Thyroid gland (tissue), 4 donors: ENCODE results near the gene SLC15A4.

Experiments
- POLR2A ChIP-seq, 2 donors: fragments of 450-650 bp; IDR thresholded peaks; one replicate each; pipeline ENCODE4 v1.6.1; 2017; ENCODE audit warnings: antibody characterized with exemption in 2 of 2, mild to moderate bottlenecking in 2 of 2, moderate library complexity in 1 of 2
- TF ChIP-seq, protein P1 (sequence below), 6 experiments: fragments of 200-600 bp in 3 of 6; fragments of 450-650 bp in 3 of 6; sonication (generic) in 3 of 6; IDR thresholded peaks; one replicate each; pipeline ENCODE4 v1.5.1; 2016 to 2019; ENCODE audit warnings: antibody characterized with exemption in 6 of 6, mild to moderate bottlenecking in 2 of 6, inconsistent platforms in 1 of 6, moderate library complexity in 1 of 6

DNA sequence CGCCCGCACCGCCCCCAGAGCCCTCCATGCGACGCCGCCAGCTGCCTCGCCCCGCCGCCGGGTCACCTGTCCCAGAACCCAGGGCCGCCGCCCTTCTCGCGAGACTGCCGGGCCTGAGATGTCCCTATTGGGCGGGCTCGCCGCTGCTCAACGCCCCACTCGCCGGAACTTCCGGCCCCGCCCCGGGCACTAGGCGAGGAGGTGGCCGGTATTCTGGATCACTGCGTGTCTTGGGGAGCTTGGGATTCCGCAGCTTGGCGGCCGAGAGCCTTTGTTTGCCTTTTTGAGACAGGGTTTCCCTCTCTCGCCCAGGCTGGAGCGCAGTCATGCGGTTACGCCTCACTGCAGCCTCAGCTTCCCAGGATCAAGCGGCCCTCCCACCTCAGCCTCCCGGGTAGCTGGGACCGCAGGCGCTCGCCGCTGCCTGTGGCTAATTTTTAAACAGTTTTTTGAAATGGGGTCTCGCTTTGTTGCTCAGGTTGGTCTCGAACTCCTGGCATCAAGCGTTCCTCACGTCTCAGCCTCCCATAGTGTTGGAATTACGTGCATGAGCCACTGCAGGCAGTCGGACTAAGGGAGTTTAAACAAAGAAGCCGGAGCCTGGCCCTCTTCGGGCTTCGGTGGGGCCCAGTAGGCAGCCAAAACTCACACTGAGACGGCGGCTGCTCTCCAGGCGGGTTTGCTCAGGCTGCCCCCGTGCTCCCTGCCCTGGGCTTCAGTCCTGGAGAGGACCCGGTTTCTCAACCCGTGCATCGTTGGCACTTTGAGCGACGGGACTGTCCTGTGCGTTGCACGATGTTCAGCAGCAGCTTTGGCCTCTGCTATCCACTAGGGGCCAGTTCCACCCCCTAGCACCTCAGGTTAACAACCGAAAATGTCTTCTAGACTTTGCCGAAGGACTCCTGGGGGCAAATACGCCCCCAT is at the start of gene SLC15A4:
- TF ChIP-seq, protein P1, sequence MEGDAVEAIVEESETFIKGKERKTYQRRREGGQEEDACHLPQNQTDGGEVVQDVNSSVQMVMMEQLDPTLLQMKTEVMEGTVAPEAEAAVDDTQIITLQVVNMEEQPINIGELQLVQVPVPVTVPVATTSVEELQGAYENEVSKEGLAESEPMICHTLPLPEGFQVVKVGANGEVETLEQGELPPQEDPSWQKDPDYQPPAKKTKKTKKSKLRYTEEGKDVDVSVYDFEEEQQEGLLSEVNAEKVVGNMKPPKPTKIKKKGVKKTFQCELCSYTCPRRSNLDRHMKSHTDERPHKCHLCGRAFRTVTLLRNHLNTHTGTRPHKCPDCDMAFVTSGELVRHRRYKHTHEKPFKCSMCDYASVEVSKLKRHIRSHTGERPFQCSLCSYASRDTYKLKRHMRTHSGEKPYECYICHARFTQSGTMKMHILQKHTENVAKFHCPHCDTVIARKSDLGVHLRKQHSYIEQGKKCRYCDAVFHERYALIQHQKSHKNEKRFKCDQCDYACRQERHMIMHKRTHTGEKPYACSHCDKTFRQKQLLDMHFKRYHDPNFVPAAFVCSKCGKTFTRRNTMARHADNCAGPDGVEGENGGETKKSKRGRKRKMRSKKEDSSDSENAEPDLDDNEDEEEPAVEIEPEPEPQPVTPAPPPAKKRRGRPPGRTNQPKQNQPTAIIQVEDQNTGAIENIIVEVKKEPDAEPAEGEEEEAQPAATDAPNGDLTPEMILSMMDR (IDR thresholded peaks at IDR 0.05): no peak
- TF ChIP-seq POLR2A (IDR thresholded peaks at IDR 0.05): peak; percentile 63 to 96
